Fibroblast of mammary gland (primary cell): ENCODE data around the gene PDE4B.

ENCODE experiments used
- DNase-seq: peaks from one replicate; pipeline ENCODE4 v3.0.0-alpha.2; 2010; ENCODE audit warnings: low read depth
- H3K4me3 ChIP-seq: 2 replicates; pipeline ENCODE4 v1.5.1; 2011; ENCODE audit warnings: low read depth, mild to moderate bottlenecking, low read length, moderate library complexity; ENCODE audit not compliant: control insufficient read depth
- TF ChIP-seq, protein P1 (sequence below): conservative IDR thresholded peaks from 2 replicates; pipeline ENCODE4 v1.5.1; 2011; ENCODE audit warnings: low read depth, low read length, inconsistent platforms; ENCODE audit not compliant: control insufficient read depth, insufficient read depth

Gene PDE4B

DNA sequence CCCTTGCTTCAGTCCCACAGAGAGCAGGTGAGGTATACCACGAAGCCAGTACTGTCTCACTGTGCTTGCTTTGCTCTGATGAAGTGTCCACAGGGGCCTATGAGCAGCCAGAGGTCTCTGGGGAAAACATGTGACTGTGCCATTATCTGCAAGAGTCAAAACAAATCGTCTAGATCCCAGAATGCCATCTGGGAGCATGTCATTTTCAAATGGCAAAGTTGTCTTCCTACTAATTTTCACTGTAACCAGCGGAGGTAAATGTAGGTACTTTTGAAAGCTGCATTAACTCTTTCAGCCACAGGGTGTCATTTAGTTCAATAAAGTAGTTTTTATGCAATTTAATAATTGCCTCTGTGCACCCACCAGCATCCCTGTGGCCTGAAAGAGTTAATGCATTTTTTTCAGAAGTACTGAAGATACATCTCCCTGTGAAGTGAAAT, 567.6 kb downstream of the PDE4B start:
- TF ChIP-seq, protein P1, sequence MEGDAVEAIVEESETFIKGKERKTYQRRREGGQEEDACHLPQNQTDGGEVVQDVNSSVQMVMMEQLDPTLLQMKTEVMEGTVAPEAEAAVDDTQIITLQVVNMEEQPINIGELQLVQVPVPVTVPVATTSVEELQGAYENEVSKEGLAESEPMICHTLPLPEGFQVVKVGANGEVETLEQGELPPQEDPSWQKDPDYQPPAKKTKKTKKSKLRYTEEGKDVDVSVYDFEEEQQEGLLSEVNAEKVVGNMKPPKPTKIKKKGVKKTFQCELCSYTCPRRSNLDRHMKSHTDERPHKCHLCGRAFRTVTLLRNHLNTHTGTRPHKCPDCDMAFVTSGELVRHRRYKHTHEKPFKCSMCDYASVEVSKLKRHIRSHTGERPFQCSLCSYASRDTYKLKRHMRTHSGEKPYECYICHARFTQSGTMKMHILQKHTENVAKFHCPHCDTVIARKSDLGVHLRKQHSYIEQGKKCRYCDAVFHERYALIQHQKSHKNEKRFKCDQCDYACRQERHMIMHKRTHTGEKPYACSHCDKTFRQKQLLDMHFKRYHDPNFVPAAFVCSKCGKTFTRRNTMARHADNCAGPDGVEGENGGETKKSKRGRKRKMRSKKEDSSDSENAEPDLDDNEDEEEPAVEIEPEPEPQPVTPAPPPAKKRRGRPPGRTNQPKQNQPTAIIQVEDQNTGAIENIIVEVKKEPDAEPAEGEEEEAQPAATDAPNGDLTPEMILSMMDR, result no peak
- no peak for DNase-seq
- no peak overlapping the region for H3K4me3 ChIP-seq

DNA sequence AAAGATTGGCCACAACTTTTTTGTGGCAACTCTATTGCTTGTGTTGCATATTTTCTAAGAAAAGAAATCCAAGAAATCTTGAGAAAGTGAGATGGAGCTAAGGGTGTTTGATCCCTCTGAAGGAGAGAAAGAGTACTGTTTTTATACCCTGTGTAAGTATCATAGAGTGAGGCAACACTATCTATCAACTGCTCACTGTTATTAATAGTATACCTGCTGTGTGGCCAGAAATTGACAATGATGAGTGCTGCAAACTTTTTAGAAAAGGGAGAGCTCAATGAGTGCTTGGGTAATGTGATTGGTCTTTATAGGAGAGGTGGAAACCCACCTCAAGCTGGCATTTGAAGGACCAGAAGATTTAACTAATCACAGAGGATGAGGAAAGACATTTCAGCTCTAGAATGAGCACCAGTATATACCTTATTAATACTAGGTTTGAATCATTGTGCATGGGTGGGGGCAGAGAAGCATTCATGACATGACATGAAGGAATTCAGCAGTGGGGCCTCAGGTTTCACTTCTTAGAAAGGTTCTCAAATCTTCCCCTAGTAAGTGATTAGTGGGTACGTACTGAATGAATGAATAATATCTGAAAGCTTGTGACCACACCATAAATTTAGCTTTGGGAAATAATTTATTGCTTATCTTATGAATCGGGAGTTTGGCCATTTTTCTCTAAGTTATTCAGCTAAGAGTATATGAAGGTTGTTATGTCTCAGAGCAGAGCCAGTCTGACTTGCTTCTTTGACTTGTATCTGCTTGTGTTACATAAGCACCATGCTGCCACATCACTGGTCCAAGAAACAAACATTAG, 572.1 kb downstream of the PDE4B start:
- peak; percentile 43 for DNase-seq
- TF ChIP-seq, protein P1, result no peak
- no peak overlapping the region for H3K4me3 ChIP-seq

DNA sequence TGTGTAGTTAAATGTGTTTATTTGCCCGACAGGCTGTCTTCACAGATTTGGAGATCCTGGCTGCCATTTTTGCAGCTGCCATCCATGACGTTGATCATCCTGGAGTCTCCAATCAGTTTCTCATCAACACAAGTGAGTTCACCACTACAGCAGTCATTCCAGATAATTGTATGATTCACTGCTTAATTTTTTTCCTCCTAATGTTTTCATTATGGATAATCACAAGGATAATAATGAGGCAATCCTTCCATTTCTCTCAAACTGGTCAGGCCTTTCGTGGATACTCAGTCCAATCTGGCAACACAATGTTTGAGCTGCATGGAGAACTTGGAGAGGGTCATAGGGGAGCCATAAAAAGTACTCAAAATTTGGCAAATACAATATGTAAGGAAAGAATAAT, 572.9 kb downstream of the PDE4B start:
- TF ChIP-seq, protein P1, result no peak
- DNase-seq, result peak; percentile 72
- H3K4me3 ChIP-seq, result no peak overlapping the region

DNA sequence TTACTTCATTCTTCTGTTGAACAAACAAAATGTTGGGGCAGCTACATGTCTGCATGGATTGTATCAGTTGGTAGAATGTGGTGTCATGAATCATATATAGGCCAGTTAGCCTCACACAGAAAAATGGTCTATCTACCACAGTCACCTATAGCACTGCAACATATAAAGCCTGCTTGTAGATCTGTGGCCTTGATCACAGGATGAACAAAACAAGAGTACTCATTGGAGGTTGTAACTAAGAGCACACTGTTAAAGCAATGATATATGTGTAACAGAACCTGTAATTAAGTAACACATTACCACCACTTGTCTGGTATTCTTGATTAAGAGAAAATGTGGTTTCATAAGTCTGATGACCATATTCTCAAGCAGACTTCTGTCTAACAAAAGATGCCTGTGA, 573.9 kb downstream of the PDE4B start:
- no peak for DNase-seq
- H3K4me3 ChIP-seq, result no peak overlapping the region
- TF ChIP-seq, protein P1, result no peak

DNA sequence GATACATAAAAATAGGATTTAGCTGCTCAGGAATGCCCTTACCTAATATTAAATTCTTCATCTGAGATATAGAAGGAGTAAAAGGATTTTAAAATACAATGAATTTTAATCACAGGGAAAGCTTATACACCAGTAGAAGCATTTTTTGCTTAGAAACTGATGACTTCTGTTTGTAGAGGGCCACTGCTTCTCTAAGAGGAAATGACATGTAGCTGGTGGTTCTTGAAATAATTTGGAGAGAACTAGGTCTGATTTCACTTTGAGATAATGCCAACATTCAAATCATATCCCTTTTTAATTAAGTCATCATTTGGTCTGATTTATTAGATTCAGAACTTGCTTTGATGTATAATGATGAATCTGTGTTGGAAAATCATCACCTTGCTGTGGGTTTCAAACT, 574.7 kb downstream of the PDE4B start:
- no peak for DNase-seq
- TF ChIP-seq, protein P1, result no peak
- no peak overlapping the region for H3K4me3 ChIP-seq

DNA sequence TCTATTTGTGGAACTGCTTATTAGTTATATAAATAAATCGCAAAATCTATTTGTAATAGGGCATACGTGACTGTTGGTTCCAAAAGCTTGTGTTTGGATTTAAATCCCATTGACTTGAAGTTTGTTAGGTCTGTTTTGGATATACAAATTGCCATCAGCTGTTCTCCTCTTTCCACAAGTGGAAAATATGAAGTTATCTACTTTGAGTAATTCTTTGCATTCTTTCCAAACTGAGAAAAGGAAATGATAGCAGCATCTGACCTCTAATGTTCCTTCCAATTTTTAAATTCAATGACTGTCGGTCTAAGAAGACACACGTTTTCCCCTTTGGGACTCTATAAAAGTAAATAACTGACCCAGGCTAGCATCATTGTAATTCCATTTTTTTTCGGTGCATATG, 575.6 kb downstream of the PDE4B start:
- no peak overlapping the region for H3K4me3 ChIP-seq
- TF ChIP-seq, protein P1, result no peak
- no peak for DNase-seq
